Endothelial cell of umbilical vein (primary cell): ENCODE measurements around the gene NRG3. TPM values are rescaled to one million over a fixed set of nuclear protein-coding genes. Genes with fewer than 3 reads are reported as not detected.

Experiments
- BruUV-seq: library from RNA; stranded (reverse); fragments of 400-500 nt; replicated peaks from 2 replicates; lab custom pipeline; 2021; lab: Mats Ljungman, UMichigan
- CTCF ChIA-PET: fragments of 300-600, 350-600 bp; sonication (Branson Sonifier 250); formaldehyde crosslinking; loops from one replicate; lab custom pipeline; 2021; ENCODE audit warnings: antibody characterized with exemption, inconsistent platforms; lab: Charles Lee
- POLR2A ChIA-PET: fragments of 300-600, 350-600 bp; sonication (Branson Sonifier 250); formaldehyde crosslinking; loops from one replicate; lab custom pipeline; 2021; ENCODE audit warnings: antibody characterized with exemption, inconsistent platforms; lab: Charles Lee
- DNase-seq: peaks from one replicate; pipeline ENCODE4 v3.0.0-alpha.2; 2011; ENCODE audit warnings: low read depth, low spot score
- FAIRE-seq: peaks from 2 replicates; lab custom pipeline; 2011; peaks lifted over from hg19 to GRCh38; lab: Jason Lieb, UNC
- H2AFZ ChIP-seq: 2 replicates; pipeline ENCODE4 v1.6.0; 2012; ENCODE audit warnings: low read depth, low read length, control low read depth, inconsistent platforms
- H3K27ac ChIP-seq: 2 replicates; pipeline ENCODE4 v1.5.1; 2011; ENCODE audit warnings: low read depth, mild to moderate bottlenecking, control low read depth, low read length, moderate library complexity; ENCODE audit not compliant: insufficient read depth
- H3K27me3 ChIP-seq, 2 experiments: 2 replicates each; pipeline versions ENCODE4 v1.6.0 to v1.6.1; 2011; ENCODE audit warnings: low read length in 2 of 2, mixed read lengths in 1 of 2; ENCODE audit not compliant: control insufficient read depth in 2 of 2, insufficient read depth in 2 of 2
- H3K36me3 ChIP-seq, 2 experiments: 2 replicates in 1 of 2; 3 replicates in 1 of 2; pipeline ENCODE4 v1.5.1; 2011; ENCODE audit warnings: low read length in 2 of 2, mild to moderate bottlenecking in 1 of 2, moderate library complexity in 1 of 2; ENCODE audit not compliant: control insufficient read depth in 2 of 2, insufficient read depth in 2 of 2; ENCODE audit errors: extremely low read depth in 1 of 2
- H3K4me1 ChIP-seq: 3 replicates; pipeline ENCODE4 v1.5.1; 2011; ENCODE audit warnings: mild to moderate bottlenecking, low read length; ENCODE audit not compliant: control insufficient read depth, insufficient read depth; ENCODE audit errors: extremely low read depth
- H3K4me2 ChIP-seq: 2 replicates; pipeline ENCODE4 v1.6.1; 2011; ENCODE audit warnings: low read length, control low read depth, mixed read lengths; ENCODE audit not compliant: insufficient read depth
- H3K4me3 ChIP-seq, 3 experiments: fragments of 200-600 bp in 1 of 3; sonication (generic), shearing (Covaris generic) in 1 of 3; replicated peaks in 1 of 3; 2 replicates each; pipeline ENCODE4 v1.5.1; 2011 to 2016; ENCODE audit warnings: control low read depth in 3 of 3, low read length in 3 of 3, mild to moderate bottlenecking in 2 of 3, inconsistent platforms in 1 of 3, low read depth in 1 of 3, moderate library complexity in 1 of 3; ENCODE audit not compliant: insufficient read depth in 1 of 3
- H3K79me2 ChIP-seq: 2 replicates; pipeline ENCODE4 v1.6.0; 2012; ENCODE audit warnings: low read length, inconsistent platforms; ENCODE audit not compliant: control insufficient read depth, insufficient read depth
- H3K9ac ChIP-seq: replicated peaks from 2 replicates; pipeline ENCODE3; 2011; ENCODE audit warnings: low read length, control low read depth; ENCODE audit not compliant: insufficient read depth; ENCODE audit errors: extremely low read depth
- H3K9me1 ChIP-seq: replicated peaks from 3 replicates; pipeline ENCODE4 v1.6.0; 2011; ENCODE audit warnings: mild to moderate bottlenecking, low read length; ENCODE audit not compliant: control insufficient read depth, insufficient read depth; ENCODE audit errors: extremely low read depth
- H3K9me3 ChIP-seq: replicated peaks from 2 replicates; pipeline ENCODE4 v1.5.1; 2012; ENCODE audit warnings: low read length, inconsistent platforms; ENCODE audit not compliant: control insufficient read depth, insufficient read depth
- H4K20me1 ChIP-seq: replicated peaks from 2 replicates; pipeline ENCODE3; 2011; ENCODE audit warnings: mild to moderate bottlenecking, low read length; ENCODE audit not compliant: control insufficient read depth, insufficient read depth; ENCODE audit errors: extremely low read depth
- CTCF ChIP-seq, 2 donors: IDR thresholded peaks; 1 replicate in 1 of 2; 2 replicates in 1 of 2; pipeline ENCODE4 v1.5.1; 2011; ENCODE audit warnings: low read length in 2 of 2, mild to moderate bottlenecking in 2 of 2, moderate library complexity in 2 of 2, control low read depth in 1 of 2, inconsistent platforms in 1 of 2, low read depth in 1 of 2; ENCODE audit not compliant: insufficient read depth in 1 of 2; ENCODE audit errors: extremely low read depth in 1 of 2
- EZH2 ChIP-seq: IDR thresholded peaks from 2 replicates; pipeline ENCODE4 v1.6.1; 2012; ENCODE audit warnings: borderline replicate concordance, low read depth, mild to moderate bottlenecking, moderate library complexity, low read length, inconsistent platforms; ENCODE audit not compliant: severe bottlenecking
- FOS ChIP-seq: IDR thresholded peaks from 2 replicates; pipeline ENCODE4 v1.6.1; 2011; ENCODE audit warnings: mild to moderate bottlenecking, low read length, moderate library complexity, borderline replicate concordance; ENCODE audit not compliant: insufficient read depth
- GATA2 ChIP-seq: IDR thresholded peaks from 2 replicates; pipeline ENCODE4 v1.7.0; 2011; ENCODE audit warnings: low read depth, mild to moderate bottlenecking, moderate library complexity, mixed read lengths, low read length; ENCODE audit not compliant: insufficient read length, insufficient read depth
- JUN ChIP-seq: IDR thresholded peaks from 2 replicates; pipeline ENCODE4 v1.6.1; 2011; ENCODE audit warnings: borderline replicate concordance, low read depth; ENCODE audit not compliant: insufficient read length, insufficient read depth
- MAX ChIP-seq: IDR thresholded peaks from 2 replicates; pipeline ENCODE4 v1.6.1; 2011; ENCODE audit not compliant: insufficient read depth, insufficient read length
- MYC ChIP-seq: IDR thresholded peaks from one replicate; pipeline ENCODE4 v1.6.1; 2011; ENCODE audit warnings: mild to moderate bottlenecking, low read depth, low read length
- POLR2A ChIP-seq: IDR thresholded peaks from 2 replicates; pipeline ENCODE4 v1.6.1; 2012; ENCODE audit warnings: low read depth, mild to moderate bottlenecking, control low read depth, low read length
- POLR2AphosphoS5 ChIP-seq: IDR thresholded peaks from 2 replicates; pipeline ENCODE4 v1.6.1; 2012; ENCODE audit warnings: low read depth, mild to moderate bottlenecking, control low read depth, low read length, moderate library complexity; ENCODE audit not compliant: insufficient read depth
- dilution Hi-C: fragments of 300-500 bp; cut with MboI; formaldehyde crosslinking; loops from one replicate; pipeline ENCODE4 v1.15.0; 2019; ENCODE audit warnings: low sequenced_read_pairs; ENCODE audit not compliant: extremely low pct_ligation_motif_present
- intact Hi-C: fragments of 100-400 bp; cut with micrococcal nuclease; formaldehyde crosslinking; loops from one replicate; pipeline ENCODE4 v1.10.0; 2022
- polyA plus RNA-seq, 4 experiments: library from polyadenylated mRNA; depleted of rRNA in 3 of 4; stranded (reverse) in 3 of 4; unstranded in 1 of 4; fragments of >200 nt; gene quantifications; 2 replicates each; pipeline versions ENCODE4 v1.2.1 to v1.2.3, GENCODE V29; 2011 to 2012; ENCODE audit warnings: missing spikeins in 1 of 4
- total RNA-seq: library from RNA; stranded (reverse); gene quantifications from 2 replicates; pipeline ENCODE4 v1.2.3, GENCODE V29; 2021

NRG3 gene
- total and polyA plus RNA-seq, 2 donors (not counting 3 experiments of a cell fraction or from before 2014, with no cell fraction given), result 1.9 to 3.9 TPM

- dilution Hi-C loops (no loop called here), intact Hi-C loops (no loop called here)
- H4K20me1 ChIP-seq, result no peaks in the 10 kb centered on the region
- no peaks in the 10 kb centered on the region for H3K79me2 ChIP-seq
- no peak overlapping the region for H2AFZ ChIP-seq
- FAIRE-seq, result no peak
- TF ChIP-seq FOS (no peak), MAX (no peak), MYC (no peak), GATA2 (no peak), CTCF (IDR thresholded peaks at IDR 0.05; ENCODE audit: extremely low read depth in 1 of 2, insufficient read depth in 1 of 2, low read depth in 1 of 2, low read length in 2 of 2) (no peak), POLR2AphosphoS5 (no peak), POLR2A (no peak), JUN (no peak), EZH2 (no peak)
- ChIA-PET CTCF (no interaction called here), POLR2A (no interaction called here)
- no peaks in the 10 kb centered on the region for H3K9me3 ChIP-seq
- H3K4me3 ChIP-seq, result no peak overlapping the region
- no peak overlapping the region for H3K4me2 ChIP-seq
- no peak overlapping the region for H3K27ac ChIP-seq
- H3K9ac ChIP-seq, result no peak overlapping the region
- no peaks in the 10 kb centered on the region for H3K9me1 ChIP-seq
- no peaks in the 10 kb centered on the region for H3K27me3 ChIP-seq
- DNase-seq, result no peak
- no peaks in the 10 kb centered on the region for H3K36me3 ChIP-seq
- H3K4me1 ChIP-seq, result no peaks in the 10 kb centered on the region
- BruUV-seq, result no TSS peak
Measured at GRCh38 chr10:82468453-82468852, 593.5 kb downstream of the NRG3 start.
